ENCODE measurements around the gene FAP. TPM values are rescaled to one million over a fixed set of nuclear protein-coding genes. Genes with fewer than 3 reads are reported as not detected.

FAP gene
- total and polyA plus RNA-seq, 2 of the 8 experiments (the other 6 are each of a cell fraction or from before 2014, with no cell fraction given): not detected

DNA sequence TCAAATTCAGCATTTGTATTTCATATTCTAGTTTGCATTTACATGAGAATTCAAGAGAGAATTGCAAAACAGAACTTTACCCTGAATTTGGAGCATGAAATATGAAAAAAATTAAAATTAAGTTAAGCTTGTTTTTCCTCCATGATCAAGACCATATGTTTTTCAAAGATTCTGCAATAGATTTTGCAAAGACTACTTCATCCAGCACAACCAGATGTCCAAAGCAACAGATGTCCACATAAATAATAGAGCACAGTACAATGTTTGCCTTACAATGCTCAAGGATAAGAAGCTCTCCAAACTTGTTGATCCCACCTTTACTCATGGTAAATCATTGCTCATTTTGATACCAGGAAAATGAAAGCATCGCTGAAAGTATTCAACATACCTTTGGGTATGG, 25.6 kb downstream of the FAP start:
- Histone ChIP-seq H4K20me1 (replicated peaks in 1 of 2; ENCODE audit: control insufficient read depth in 1 of 2, insufficient read depth in 2 of 2, low read length in 2 of 2) (no peaks in the 10 kb centered on the region), H2AK5ac (ENCODE audit: low read depth, low read length) (no peak overlapping the region), H3K4ac (replicated peaks; ENCODE audit: insufficient read length, low read depth, low read length) (no peak overlapping the region), H2BK12ac (ENCODE audit: low read depth, low read length) (no peak overlapping the region), H3K79me1 (ENCODE audit: low read depth, low read length) (no peaks in the 10 kb centered on the region), H2BK120ac (replicated peaks; ENCODE audit: low read depth, low read length) (no peak overlapping the region), H3K56ac (replicated peaks; ENCODE audit: insufficient read length, low read depth, low read length) (no peak overlapping the region), H3K4me2 (ENCODE audit: insufficient read depth in 1 of 2, low read depth in 2 of 2, low read length in 2 of 2) (no peak overlapping the region), H4K8ac (ENCODE audit: extremely low read depth, insufficient read depth, low read length) (no peak overlapping the region), H3K4me3 (ENCODE audit: extremely low read depth in 1 of 4, insufficient read depth in 2 of 4, low read depth in 3 of 4, low read length in 4 of 4) (no peak overlapping the region), H3K36me3 (ENCODE audit: control insufficient read depth in 2 of 4, insufficient read depth in 4 of 4, low read length in 3 of 4) (no peaks in the 10 kb centered on the region), H3K9ac (replicated peaks in 1 of 4; ENCODE audit: extremely low read depth in 1 of 4, low read depth in 3 of 4, low read length in 3 of 4) (no peak overlapping the region), H3K79me2 (ENCODE audit: control insufficient read depth in 1 of 2, insufficient read depth in 2 of 2, low read length in 2 of 2) (no peaks in the 10 kb centered on the region), H4K5ac (ENCODE audit: insufficient read length, low read depth, low read length) (no peak overlapping the region), H4K91ac (replicated peaks; ENCODE audit: insufficient read length, low read length) (no peak overlapping the region), H2BK15ac (ENCODE audit: low read length) (no peak overlapping the region), H2BK20ac (ENCODE audit: low read length) (no peak overlapping the region), H2BK5ac (ENCODE audit: low read depth, low read length) (no peak overlapping the region), H3K14ac (ENCODE audit: insufficient read length) (no peak overlapping the region), H2AFZ (ENCODE audit: low read length) (no peak overlapping the region), H3K4me1 (replicated peaks in 1 of 4; ENCODE audit: control insufficient read depth in 3 of 4, insufficient read depth in 4 of 4, low read length in 3 of 4) (no peaks in the 10 kb centered on the region), H3K23ac (ENCODE audit: insufficient read length) (no peak overlapping the region), H3K23me2 (ENCODE audit: low read depth, low read length) (no peaks in the 10 kb centered on the region), H3K9me3 (ENCODE audit: insufficient read depth in 2 of 2, low read depth in 1 of 2, low read length in 1 of 2) (no peaks in the 10 kb centered on the region), H3K27ac (ENCODE audit: low read depth, low read length) (no peak overlapping the region), H3K18ac (ENCODE audit: extremely low read depth, low read length) (no peak overlapping the region), H3K27me3 (replicated peaks in 1 of 4; ENCODE audit: control insufficient read depth in 3 of 4, extremely low read depth in 1 of 4, insufficient read depth in 3 of 4, low read length in 3 of 4) (no peaks in the 10 kb centered on the region)
- 96% methylated on average over 1 of the region's 1 CpG; no CpG with 5 or more reads in 1 of the 2 experiments for WGBS, 2 experiments (ENCODE audit: extremely low coverage in 1 of 2, insufficient coverage in 1 of 2, insufficient read length in 1 of 2, insufficient replicate concordance in 2 of 2, low coverage in 1 of 2, low lambda C conversion rate in 2 of 2, missing lambda C conversion rate in 1 of 2)
- DNase-seq (ENCODE audit: low read depth in 1 of 2, low spot score in 2 of 2) (no peak), FAIRE-seq (no peak)
- POLR2A ChIA-PET (ENCODE audit: partially characterized antibody): no interaction called here
- CTCF ChIA-PET (ENCODE audit: partially characterized antibody): interaction anchor here (1.2 to 9.8 kb wide), 2 partner anchors 80 to 86 kb away, joined by 3 to 188 read pairs; no protein-coding TSS in a partner anchor
- TF ChIP-seq RBBP5 (IDR thresholded peaks at IDR 0.05; ENCODE audit: borderline replicate concordance, low read depth, low read length) (no peak), RXRA (IDR thresholded peaks at IDR 0.05; ENCODE audit: insufficient read depth, low read depth, low read length) (no peak), RNF2 (IDR thresholded peaks at IDR 0.05; ENCODE audit: borderline replicate concordance, low read depth, low read length, missing control alignments, poor library complexity, severe bottlenecking) (no peak), JUN (IDR thresholded peaks at IDR 0.05; ENCODE audit: low read depth, low read length) (no peak)

Measured in H1 (cell line).